DND-41 (cell line): ENCODE data around the gene DIAPH1.

Experiments
- CTCF ChIP-seq: IDR thresholded peaks from 2 replicates; pipeline ENCODE4 v1.5.1; 2012; ENCODE audit warnings: borderline replicate concordance, low read length, moderate library complexity, mild to moderate bottlenecking; ENCODE audit not compliant: poor library complexity, severe bottlenecking; ENCODE audit errors: extremely low read depth
- EZH2 ChIP-seq: IDR thresholded peaks from 3 replicates; pipeline ENCODE4 v1.6.1; 2012; ENCODE audit warnings: borderline replicate concordance, low read depth, mild to moderate bottlenecking, moderate library complexity, low read length, inconsistent platforms; ENCODE audit not compliant: severe bottlenecking

- TF ChIP-seq CTCF (no peak), EZH2 (no peak)
Observed at GRCh38 chr5:141657404-141657803, 38.6 kb upstream of the DIAPH1 start.
